Transverse colon (tissue), 4 donors: ENCODE data around the gene MTSS2. TPM values are rescaled to one million over a fixed set of nuclear protein-coding genes. Genes with fewer than 3 reads are reported as not detected.
A peak's percentile ranks its signal among the peaks of the same experiment; 100 is the strongest.

ENCODE experiments used
- DNase-seq: peaks from one replicate; pipeline ENCODE4 v3.0.0-alpha.2; 2019
- H3K27ac ChIP-seq, 4 donors: fragments of 200-600 bp; sonication (generic); 2 replicates each; pipeline ENCODE4 v1.5.1; 2016 to 2018; ENCODE audit warnings: inconsistent platforms in 4 of 4
- H3K27me3 ChIP-seq: fragments of 200-600 bp; sonication (generic); 2 replicates; pipeline ENCODE4 v1.5.1; 2017; ENCODE audit warnings: inconsistent platforms
- H3K36me3 ChIP-seq, 4 donors: fragments of 200-600 bp; sonication (generic); 2 replicates each; pipeline ENCODE4 v1.5.1; 2017 to 2019; ENCODE audit warnings: inconsistent platforms in 4 of 4
- H3K4me1 ChIP-seq, 4 donors: fragments of 200-600 bp; sonication (generic); 2 replicates each; pipeline ENCODE4 v1.5.1; 2017 to 2020; ENCODE audit warnings: inconsistent platforms in 4 of 4
- H3K4me3 ChIP-seq, 4 donors: fragments of 200-600 bp; sonication (generic); 1 replicate in 1 of 4; 2 replicates in 3 of 4; pipeline versions ENCODE4 v1.5.1 to v1.6.1; 2017 to 2019; ENCODE audit warnings: inconsistent platforms in 4 of 4
- H3K9me3 ChIP-seq, 2 donors: fragments of 200-600 bp; sonication (generic); 2 replicates each; pipeline ENCODE4 v1.5.1; 2017 to 2019; ENCODE audit warnings: inconsistent platforms in 2 of 2
- EP300 ChIP-seq: sonication (generic); formaldehyde crosslinking; IDR thresholded peaks from one replicate; pipeline ENCODE4 v1.6.1; 2017; ENCODE audit warnings: antibody characterized with exemption, low read depth
- POLR2A ChIP-seq: fragments of 450-650 bp; IDR thresholded peaks from one replicate; pipeline ENCODE4 v1.6.1; 2016; ENCODE audit warnings: antibody characterized with exemption, mild to moderate bottlenecking, moderate library complexity
- POLR2AphosphoS5 ChIP-seq, 3 donors: sonication (generic); formaldehyde crosslinking; IDR thresholded peaks; one replicate each; pipeline ENCODE4 v1.6.1; 2016; ENCODE audit warnings: antibody characterized with exemption in 3 of 3
- WGBS, 2 donors: methylation state at CpG; one replicate each; pipeline ENCODE4 v1.1.5; 2018; ENCODE audit warnings: low coverage in 1 of 2; 5-methylcytosine and 5-hydroxymethylcytosine counted together
- in situ Hi-C, 4 donors: fragments of 200-750 bp; cut with MboI; loops; one replicate each; pipeline versions ENCODE4 v1.15.0 to v1.15.1; 2017; ENCODE audit warnings: low sequenced_read_pairs in 3 of 4, low pct_ligation_motif_present in 1 of 4, low pct_unique_long_range_greater_than_20kb in 1 of 4
- intact Hi-C: fragments of 100-400 bp; cut with DNase I; formaldehyde crosslinking; loops from one replicate; pipeline ENCODE4 v1.15.1; 2023; ENCODE audit warnings: low total_unique reads
- total RNA-seq, 4 donors: library from RNA; depleted of rRNA; stranded (reverse); fragments of >200 nt; gene quantifications; one replicate each; pipeline ENCODE4 v1.1.0, GENCODE V29; 2016
- TF ChIP-seq, protein P1 (sequence below), 5 experiments: fragments of 200-600 bp in 3 of 5; fragments of 450-650 bp in 2 of 5; sonication (generic) in 3 of 5; IDR thresholded peaks; 1 replicate in 2 of 5; 2 replicates in 3 of 5; pipeline ENCODE4 v1.5.1; 2016 to 2017; ENCODE audit warnings: antibody characterized with exemption in 5 of 5, inconsistent platforms in 3 of 5, mild to moderate bottlenecking in 2 of 5, moderate library complexity in 1 of 5

MTSS2 gene
- total RNA-seq, 4 donors from 2014 or later: 13.9 to 149 (median 33.8) TPM

DNA sequence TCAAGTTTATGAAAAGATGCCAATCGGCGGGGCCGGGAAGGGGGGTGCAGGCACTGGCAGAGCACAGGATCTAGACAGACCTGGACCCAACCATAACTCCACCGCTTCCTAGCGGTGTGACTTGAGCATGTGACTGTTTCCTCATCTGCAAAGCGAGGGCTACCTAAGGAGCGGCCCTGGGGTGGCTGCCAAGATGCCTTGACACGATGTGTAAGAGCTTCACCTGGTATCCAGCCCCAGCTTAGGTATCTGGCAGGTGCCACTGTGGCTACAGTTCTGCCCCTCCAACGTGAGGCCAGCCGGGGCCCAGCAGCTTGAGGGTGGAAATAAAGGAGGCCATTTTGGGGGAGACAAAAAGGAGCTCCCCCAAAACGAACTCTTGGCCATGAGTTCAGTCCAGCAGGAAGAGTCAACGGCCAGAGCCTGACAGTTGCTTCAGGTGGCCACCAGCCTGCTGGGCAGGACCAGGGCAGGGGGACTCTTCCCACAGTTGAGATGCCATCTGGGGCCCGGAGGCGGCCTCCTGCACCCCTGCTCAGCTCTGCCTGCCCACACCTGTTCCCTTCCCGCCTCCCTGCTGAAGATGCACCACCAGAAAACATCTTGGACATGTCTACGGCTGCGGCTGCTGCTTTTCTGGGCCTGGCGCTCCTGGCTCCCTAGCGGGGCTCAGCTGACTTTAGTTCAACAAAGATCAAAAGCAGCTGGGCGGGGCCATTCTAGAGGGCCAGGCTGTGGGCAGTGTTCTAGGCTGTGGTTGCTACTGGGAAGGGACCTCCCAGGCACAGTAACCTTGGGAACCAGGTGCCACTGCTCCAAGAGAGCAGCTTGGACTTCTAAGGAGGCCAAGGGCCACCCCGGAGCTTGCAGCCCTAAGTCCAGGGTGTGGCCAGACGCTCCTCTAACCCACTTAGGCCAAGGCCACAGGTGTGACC lies 3.4 kb upstream of the MTSS2 start:
- TF ChIP-seq POLR2A (no peak), POLR2AphosphoS5 (IDR thresholded peaks at IDR 0.05) (no peak), EP300 (no peak)
- TF ChIP-seq, protein P1, sequence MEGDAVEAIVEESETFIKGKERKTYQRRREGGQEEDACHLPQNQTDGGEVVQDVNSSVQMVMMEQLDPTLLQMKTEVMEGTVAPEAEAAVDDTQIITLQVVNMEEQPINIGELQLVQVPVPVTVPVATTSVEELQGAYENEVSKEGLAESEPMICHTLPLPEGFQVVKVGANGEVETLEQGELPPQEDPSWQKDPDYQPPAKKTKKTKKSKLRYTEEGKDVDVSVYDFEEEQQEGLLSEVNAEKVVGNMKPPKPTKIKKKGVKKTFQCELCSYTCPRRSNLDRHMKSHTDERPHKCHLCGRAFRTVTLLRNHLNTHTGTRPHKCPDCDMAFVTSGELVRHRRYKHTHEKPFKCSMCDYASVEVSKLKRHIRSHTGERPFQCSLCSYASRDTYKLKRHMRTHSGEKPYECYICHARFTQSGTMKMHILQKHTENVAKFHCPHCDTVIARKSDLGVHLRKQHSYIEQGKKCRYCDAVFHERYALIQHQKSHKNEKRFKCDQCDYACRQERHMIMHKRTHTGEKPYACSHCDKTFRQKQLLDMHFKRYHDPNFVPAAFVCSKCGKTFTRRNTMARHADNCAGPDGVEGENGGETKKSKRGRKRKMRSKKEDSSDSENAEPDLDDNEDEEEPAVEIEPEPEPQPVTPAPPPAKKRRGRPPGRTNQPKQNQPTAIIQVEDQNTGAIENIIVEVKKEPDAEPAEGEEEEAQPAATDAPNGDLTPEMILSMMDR (IDR thresholded peaks at IDR 0.05): no peak
- H3K27me3 ChIP-seq: peaks cover 6% of the 10 kb centered on the region
- in situ Hi-C loops (loop anchor here in 1 of 4 donors (10.0 kb wide), 1 partner anchor 75 kb away; no protein-coding TSS in a partner anchor), intact Hi-C loops (no loop called here)
- peak; percentile 58 for DNase-seq
- no peaks in the 10 kb centered on the region for H3K36me3 ChIP-seq
- H3K4me3 ChIP-seq: no peak overlapping the region
- H3K9me3 ChIP-seq: no peaks in the 10 kb centered on the region
- peak overlapping the region; percentile 87 to 95 (median 91) for H3K27ac ChIP-seq
- H3K4me1 ChIP-seq: peaks cover 69 to 91% (median 85%) of the 10 kb centered on the region in 4 donors
- 84% methylated on average over 22 of the region's 22 CpGs; no CpG with 5 or more reads in 1 of the 2 donors for whole genome bisulfite sequencing, 2 donors

DNA sequence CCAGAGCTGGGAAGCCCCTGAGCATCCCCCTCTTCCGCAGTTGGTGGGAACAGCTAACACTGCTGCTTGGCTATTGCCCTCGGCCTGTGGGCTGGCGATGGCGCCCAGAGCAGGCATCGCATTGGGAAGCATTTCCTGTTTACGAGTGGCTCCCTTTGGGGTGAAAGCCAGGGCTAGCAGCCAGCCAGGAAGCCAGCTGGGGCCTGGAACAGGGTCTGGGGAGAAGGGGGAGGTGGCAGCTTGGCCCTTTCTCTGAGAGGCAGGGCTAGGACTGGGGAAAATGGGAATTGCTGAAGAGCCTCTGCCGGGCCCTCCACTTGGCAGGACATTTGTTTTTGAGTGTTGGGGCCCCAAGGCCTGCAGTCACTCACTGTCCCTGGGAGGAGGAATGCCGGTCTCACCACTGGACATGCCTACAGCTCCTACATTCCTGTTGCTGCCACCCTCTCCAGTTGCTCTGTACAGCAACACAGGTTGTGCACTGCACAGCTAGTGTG lies 2.4 kb upstream of the MTSS2 start:
- in situ Hi-C loops (loop anchor here in 1 of 4 donors (10.0 kb wide), 1 partner anchor 77 kb away; no protein-coding TSS in a partner anchor), intact Hi-C loops (no loop called here)
- DNase-seq: peak; percentile 57
- Histone ChIP-seq H3K27ac (peak overlapping the region; percentile 87 to 95 (median 91)), H3K4me1 (peaks cover 61 to 91% (median 81%) of the 10 kb centered on the region in 4 donors), H3K36me3 (no peaks in the 10 kb centered on the region), H3K4me3 (no peak overlapping the region), H3K27me3 (peaks cover 6% of the 10 kb centered on the region), H3K9me3 (no peaks in the 10 kb centered on the region)
- WGBS, 2 donors: 54 to 80% methylated on average over 1 to 8 of the region's 8 CpGs
- TF ChIP-seq, protein P1 (IDR thresholded peaks at IDR 0.05): no peak
- peak; percentile 23 to 61 (median 45) for TF ChIP-seq POLR2AphosphoS5 (IDR thresholded peaks at IDR 0.05)

DNA sequence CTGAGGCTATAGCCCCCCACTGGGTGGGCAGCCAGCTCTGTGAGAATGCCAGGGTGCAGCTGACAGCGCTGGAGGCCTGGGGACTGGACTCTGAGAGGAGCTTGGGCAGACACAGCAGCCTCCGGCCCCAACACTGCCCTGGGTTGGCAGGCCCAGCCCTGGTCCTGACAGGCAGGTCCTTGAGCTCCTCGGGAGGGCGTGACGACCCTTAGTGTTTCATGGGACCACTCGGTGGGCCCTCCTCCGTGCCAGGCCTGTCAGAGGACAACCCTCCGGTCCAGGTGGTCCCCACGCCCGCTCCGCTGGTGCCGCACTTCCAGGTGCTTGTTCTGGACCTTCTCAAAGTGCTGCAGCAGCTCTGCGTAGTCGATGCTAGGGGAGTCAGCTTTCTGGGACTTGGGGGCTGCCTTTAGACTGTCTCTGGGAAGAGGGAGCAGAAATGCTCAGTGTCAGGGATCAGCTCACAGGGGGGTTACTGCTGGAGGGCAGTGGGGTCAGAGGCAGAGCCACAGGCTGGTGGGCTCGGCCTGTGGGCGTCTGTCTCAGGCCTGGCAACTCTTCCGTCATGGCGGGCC lies 1.9 kb upstream of the MTSS2 start:
- H3K4me1 ChIP-seq: peaks cover 61 to 92% (median 81%) of the 10 kb centered on the region in 4 donors
- no peak for DNase-seq
- intact Hi-C loops: no loop called here

More for the DNA sequence above, 1.9 kb upstream of the MTSS2 start:
- no peaks in the 10 kb centered on the region for H3K9me3 ChIP-seq
- in situ Hi-C loops: loop anchor here in 1 of 4 donors (10.0 kb wide), 1 partner anchor 77 kb away; no protein-coding TSS in a partner anchor
- H3K36me3 ChIP-seq: no peaks in the 10 kb centered on the region
- WGBS, 2 donors: 60 to 96% methylated on average over 1 to 12 of the region's 18 CpGs
- H3K4me3 ChIP-seq: no peak overlapping the region
- H3K27me3 ChIP-seq: peaks cover 6% of the 10 kb centered on the region
- TF ChIP-seq EP300: no peak
- TF ChIP-seq POLR2AphosphoS5 (IDR thresholded peaks at IDR 0.05): no peak
- TF ChIP-seq, protein P1 (IDR thresholded peaks at IDR 0.05): no peak
- no peak for TF ChIP-seq POLR2A
- peak overlapping the region; percentile 87 to 95 (median 91) for H3K27ac ChIP-seq
